H1 (cell line): Measurements from ENCODE around the gene FXYD7. TPM values are rescaled to one million over a fixed set of nuclear protein-coding genes. Genes with fewer than 3 reads are reported as not detected.

Experiments used
- CTCF ChIA-PET: fragments of 300-600 bp; sonication (Branson Sonifier 250); formaldehyde crosslinking; loops from one replicate; lab custom pipeline; 2021; ENCODE audit not compliant: partially characterized antibody; lab: Charles Lee
- POLR2A ChIA-PET: fragments of 300-600 bp; sonication (Branson Sonifier 250); formaldehyde crosslinking; loops from one replicate; lab custom pipeline; 2021; ENCODE audit warnings: inconsistent platforms; ENCODE audit not compliant: partially characterized antibody; lab: Charles Lee
- DNase-seq, 2 experiments: peaks; one replicate each; pipeline versions ENCODE4 v3.0.0 to v3.0.0-alpha.2; 2010 to 2022; ENCODE audit warnings: low spot score in 2 of 2, low read depth in 1 of 2, mixed read lengths in 1 of 2
- FAIRE-seq: peaks from 2 replicates; lab custom pipeline; 2011; peaks lifted over from hg19 to GRCh38; lab: Jason Lieb, UNC
- H2AFZ ChIP-seq: 2 replicates; pipeline ENCODE4 v1.8.1; 2012; ENCODE audit warnings: low read length, inconsistent platforms
- H2AK5ac ChIP-seq: 2 replicates; pipeline ENCODE4 v1.6.1; 2013; ENCODE audit warnings: low read depth, low read length
- H2BK120ac ChIP-seq: replicated peaks from 2 replicates; pipeline ENCODE3; 2013; ENCODE audit warnings: low read depth, low read length, inconsistent platforms
- H2BK12ac ChIP-seq: 2 replicates; pipeline ENCODE4 v1.6.1; 2013; ENCODE audit warnings: low read depth, low read length
- H2BK15ac ChIP-seq: 2 replicates; pipeline ENCODE4 v1.6.1; 2013; ENCODE audit warnings: low read length
- H2BK20ac ChIP-seq: 2 replicates; pipeline ENCODE4 v1.6.1; 2013; ENCODE audit warnings: low read length
- H2BK5ac ChIP-seq: 2 replicates; pipeline ENCODE4 v1.6.1; 2013; ENCODE audit warnings: low read depth, low read length
- H3K14ac ChIP-seq: 2 replicates; pipeline ENCODE4 v1.6.1; 2013; ENCODE audit warnings: inconsistent platforms; ENCODE audit not compliant: insufficient read length
- H3K18ac ChIP-seq: 2 replicates; pipeline ENCODE4 v1.6.1; 2013; ENCODE audit warnings: low read length; ENCODE audit errors: extremely low read depth
- H3K23ac ChIP-seq: 2 replicates; pipeline ENCODE4 v1.6.1; 2013; ENCODE audit warnings: inconsistent platforms; ENCODE audit not compliant: insufficient read length
- H3K23me2 ChIP-seq: 2 replicates; pipeline ENCODE4 v1.6.1; 2013; ENCODE audit warnings: low read depth, low read length
- H3K27ac ChIP-seq: 2 replicates; pipeline ENCODE4 v1.6.1; 2011; ENCODE audit warnings: low read depth, low read length, inconsistent platforms
- H3K27me3 ChIP-seq, 4 experiments: replicated peaks in 1 of 4; 1 replicate in 1 of 4; 2 replicates in 3 of 4; pipeline versions ENCODE4 v1.6.1 to v1.8.1; 2011 to 2013; ENCODE audit warnings: low read length in 3 of 4, mild to moderate bottlenecking in 3 of 4, inconsistent platforms in 2 of 4, mixed read lengths in 2 of 4, moderate library complexity in 1 of 4; ENCODE audit not compliant: control insufficient read depth in 3 of 4, insufficient read depth in 3 of 4; ENCODE audit errors: extremely low read depth in 1 of 4
- H3K36me3 ChIP-seq, 4 experiments: 2 replicates each; pipeline versions ENCODE4 v1.6.1 to v1.8.1; 2011 to 2013; ENCODE audit warnings: mild to moderate bottlenecking in 4 of 4, low read length in 3 of 4, moderate library complexity in 2 of 4, control low read depth in 1 of 4, inconsistent platforms in 1 of 4; ENCODE audit not compliant: insufficient read depth in 4 of 4, control insufficient read depth in 2 of 4
- H3K4ac ChIP-seq: replicated peaks from 2 replicates; pipeline ENCODE3; 2013; ENCODE audit warnings: low read length, low read depth, mixed read lengths, inconsistent platforms; ENCODE audit not compliant: insufficient read length
- H3K4me1 ChIP-seq, 4 experiments: replicated peaks in 1 of 4; 1 replicate in 1 of 4; 2 replicates in 3 of 4; pipeline versions ENCODE4 v1.6.1 to v1.8.1; 2011 to 2013; ENCODE audit warnings: low read length in 3 of 4, inconsistent platforms in 2 of 4, mixed read lengths in 1 of 4; ENCODE audit not compliant: insufficient read depth in 4 of 4, control insufficient read depth in 3 of 4
- H3K4me2 ChIP-seq, 2 experiments: 2 replicates each; pipeline versions ENCODE4 v1.6.1 to v1.8.1; 2011 to 2013; ENCODE audit warnings: low read depth in 2 of 2, low read length in 2 of 2, control low read depth in 1 of 2, inconsistent platforms in 1 of 2, mild to moderate bottlenecking in 1 of 2; ENCODE audit not compliant: insufficient read depth in 1 of 2
- H3K4me3 ChIP-seq, 4 experiments: fragments of 200-600, 300-600 bp in 1 of 4; sonication (generic), shearing (Covaris generic), sonication (Bioruptor Twin) in 1 of 4; 2 replicates each; pipeline versions ENCODE4 v1.5.1 to v1.8.1; 2011 to 2016; ENCODE audit warnings: low read length in 4 of 4, low read depth in 3 of 4, control low read depth in 2 of 4, inconsistent platforms in 2 of 4, mild to moderate bottlenecking in 2 of 4, mixed read lengths in 1 of 4, moderate library complexity in 1 of 4; ENCODE audit not compliant: insufficient read depth in 2 of 4; ENCODE audit errors: extremely low read depth in 1 of 4
- H3K56ac ChIP-seq: replicated peaks from 2 replicates; pipeline ENCODE3; 2013; ENCODE audit warnings: low read depth, mild to moderate bottlenecking, mixed read lengths, low read length, inconsistent platforms; ENCODE audit not compliant: insufficient read length
- H3K79me1 ChIP-seq: 2 replicates; pipeline ENCODE4 v1.6.1; 2013; ENCODE audit warnings: low read depth, low read length, control low read depth
- H3K79me2 ChIP-seq, 2 experiments: 2 replicates each; pipeline versions ENCODE4 v1.6.1 to v1.8.1; 2012 to 2013; ENCODE audit warnings: low read length in 2 of 2, mild to moderate bottlenecking in 2 of 2, inconsistent platforms in 1 of 2; ENCODE audit not compliant: insufficient read depth in 2 of 2, control insufficient read depth in 1 of 2
- H3K9ac ChIP-seq, 4 experiments: replicated peaks in 1 of 4; 1 replicate in 1 of 4; 2 replicates in 3 of 4; pipeline versions ENCODE4 v1.6.1 to v1.8.1; 2011 to 2013; ENCODE audit warnings: low read depth in 3 of 4, low read length in 3 of 4, control low read depth in 2 of 4, mild to moderate bottlenecking in 2 of 4, moderate library complexity in 2 of 4, inconsistent platforms in 1 of 4; ENCODE audit errors: extremely low read depth in 1 of 4
- H3K9me3 ChIP-seq, 2 experiments: 2 replicates each; pipeline versions ENCODE4 v1.6.1 to v1.8.1; 2012 to 2013; ENCODE audit warnings: mild to moderate bottlenecking in 2 of 2, moderate library complexity in 2 of 2, control low read depth in 1 of 2, inconsistent platforms in 1 of 2, low read depth in 1 of 2, low read length in 1 of 2, mixed read lengths in 1 of 2; ENCODE audit not compliant: insufficient read depth in 2 of 2
- H4K20me1 ChIP-seq, 2 experiments: replicated peaks in 1 of 2; 2 replicates each; pipeline versions ENCODE3 to v1.8.1; 2011 to 2013; ENCODE audit warnings: inconsistent platforms in 2 of 2, low read length in 2 of 2, mild to moderate bottlenecking in 1 of 2; ENCODE audit not compliant: insufficient read depth in 2 of 2, control insufficient read depth in 1 of 2
- H4K5ac ChIP-seq: 2 replicates; pipeline ENCODE4 v1.6.1; 2013; ENCODE audit warnings: low read length, low read depth, mixed read lengths, inconsistent platforms; ENCODE audit not compliant: insufficient read length
- H4K8ac ChIP-seq: 2 replicates; pipeline ENCODE4 v1.8.0; 2013; ENCODE audit warnings: mild to moderate bottlenecking, moderate library complexity, low read length, inconsistent platforms; ENCODE audit not compliant: insufficient read depth; ENCODE audit errors: extremely low read depth
- H4K91ac ChIP-seq: replicated peaks from 2 replicates; pipeline ENCODE3; 2013; ENCODE audit warnings: low read length, mixed read lengths, inconsistent platforms; ENCODE audit not compliant: insufficient read length
- CBX5 ChIP-seq: fragments of 300-800, 300-1000 bp; sonication (generic); IDR thresholded peaks from 2 replicates; pipeline ENCODE4 v1.7.1; 2016; ENCODE audit warnings: antibody characterized with exemption, low read length, low read depth
- CEBPB ChIP-seq: IDR thresholded peaks from 2 replicates; pipeline ENCODE4 v1.6.1; 2012; ENCODE audit warnings: low read depth, low read length
- KDM5A ChIP-seq: fragments of 200-600 bp; IDR thresholded peaks from 2 replicates; pipeline ENCODE4 v1.7.1; 2012; ENCODE audit warnings: mild to moderate bottlenecking, low read length, inconsistent platforms, mixed read lengths
- RAD21 ChIP-seq, 2 experiments: IDR thresholded peaks in 1 of 2; conservative IDR thresholded peaks in 1 of 2; 2 replicates each; pipeline ENCODE4 v1.6.1; 2011; ENCODE audit warnings: low read depth in 2 of 2, low read length in 2 of 2, improper control_type of control experiment in 1 of 2, inconsistent platforms in 1 of 2, mild to moderate bottlenecking in 1 of 2, moderate library complexity in 1 of 2
- WGBS, 2 experiments: shearing (Covaris generic) in 1 of 2; methylation state at CpG; one replicate each; pipeline versions ENCODE4 v1.1.6 to v1.1.7; 2013 to 2015; ENCODE audit warnings: low lambda C conversion rate in 2 of 2, mixed read lengths in 2 of 2, inconsistent platforms in 1 of 2, low coverage in 1 of 2, missing lambda C conversion rate in 1 of 2; ENCODE audit not compliant: insufficient replicate concordance in 2 of 2, insufficient coverage in 1 of 2, insufficient read length in 1 of 2; ENCODE audit errors: extremely low coverage in 1 of 2, missing lambda C conversion rate in 1 of 2; 5-methylcytosine and 5-hydroxymethylcytosine counted together
- polyA plus RNA-seq, 7 experiments: library from polyadenylated mRNA; depleted of rRNA in 3 of 7; stranded (reverse) in 5 of 7; unstranded in 2 of 7; fragments of >200 nt in 5 of 7; fragments of 200-250 nt in 2 of 7; gene quantifications; 1 replicate in 5 of 7; 2 replicates in 1 of 7; 4 replicates in 1 of 7; pipeline versions ENCODE4 v1.2.1 to v1.2.3, GENCODE V29; 2011 to 2013; ENCODE audit warnings: missing spikeins in 2 of 7, mixed read lengths in 2 of 7
- total RNA-seq: library from RNA; stranded (reverse); fragmentation: NEBNext Ultra II Directional; extraction: Animal tissue kit (Norgen Biotek cat#: 25700); gene quantifications from 2 replicates; pipeline ENCODE4 v1.2.1, GENCODE V29; 2021

FXYD7 gene
- total and polyA plus RNA-seq, 2 of the 8 experiments (the other 6 are each of a cell fraction or from before 2014, with no cell fraction given), result 12.1 to 14.3 TPM

- WGBS, 2 experiments, result 91% methylated on average over 17 of the region's 18 CpGs; no CpG with 5 or more reads in 1 of the 2 experiments
Measured at GRCh38 chr19:35169221-35169995, 26.4 kb downstream of the FXYD7 start.

More at GRCh38 chr19:35169221-35169995, 26.4 kb downstream of the FXYD7 start:
- no peaks in the 10 kb centered on the region for H4K20me1 ChIP-seq
- H2BK12ac ChIP-seq, result no peak overlapping the region
- ChIA-PET POLR2A (interaction anchor here (0.8 to 1.9 kb wide), 9 partner anchors 10 to 79 kb away, joined by 3 to 8 read pairs (median 3); no protein-coding TSS in a partner anchor), CTCF (interaction anchor here (1.0 to 3.2 kb wide), 4 partner anchors 10 to 55 kb away, joined by 3 to 16 read pairs (median 4); no protein-coding TSS in a partner anchor)
- H2BK20ac ChIP-seq, result no peak overlapping the region
- TF ChIP-seq CEBPB, result no peak
- no peak for TF ChIP-seq RAD21 (IDR thresholded peaks at IDR 0.05 in 1 of 2, conservative IDR thresholded peaks at IDR 0.05 in 1 of 2; ENCODE audit: low read depth in 2 of 2, low read length in 2 of 2)
- TF ChIP-seq CBX5, result no peak
- no peak for TF ChIP-seq KDM5A
- H4K5ac ChIP-seq, result no peak overlapping the region
- no peak overlapping the region for H2AK5ac ChIP-seq
- H3K23ac ChIP-seq, result no peak overlapping the region
- no peaks in the 10 kb centered on the region; the same call in 1 of the 2 replicates for H3K79me1 ChIP-seq
- peak overlapping the region; percentile 23; the same call in 1 of the 2 replicates for H4K8ac ChIP-seq
- no peak overlapping the region for H2BK5ac ChIP-seq
- H2BK120ac ChIP-seq, result no peak overlapping the region
- no peak overlapping the region for H3K4me3 ChIP-seq
- H2BK15ac ChIP-seq, result no peak overlapping the region
- no peak overlapping the region for H3K18ac ChIP-seq
- no peak overlapping the region for H3K56ac ChIP-seq
- H3K9me3 ChIP-seq, result 0 out of 4 replicates have a peak, but pooled peaks cover 0 to 2% of the 10 kb centered on the region in 2 experiments
- no peak overlapping the region for H3K27ac ChIP-seq
- DNase-seq (no peak), FAIRE-seq (no peak)
- no peak overlapping the region for H4K91ac ChIP-seq
- no peaks in the 10 kb centered on the region for H3K27me3 ChIP-seq
- no peak overlapping the region for H3K14ac ChIP-seq
- peaks cover 5 to 31% (median 22%) of the 10 kb centered on the region in 4 experiments; a peak in 7 of 8 replicates for H3K36me3 ChIP-seq
- H3K4me1 ChIP-seq, result no peaks in the 10 kb centered on the region
- no peaks in the 10 kb centered on the region for H3K23me2 ChIP-seq
- H3K4me2 ChIP-seq, result no peak overlapping the region
- H2AFZ ChIP-seq, result no peak overlapping the region
- H3K79me2 ChIP-seq, result no peaks in the 10 kb centered on the region
- H3K9ac ChIP-seq, result no peak overlapping the region
- no peak overlapping the region for H3K4ac ChIP-seq
